HG02763 (cell line): ENCODE data around the gene HEMK1.

ENCODE experiments used
- ATAC-seq: cut with Tn5 transposase; IDR thresholded peaks from one replicate; pipeline ENCODE4 v1.9.1; 2021; ENCODE audit warnings: mild to moderate bottlenecking, moderate library complexity; ENCODE audit not compliant: unreplicated experiment

The HEMK1 gene

DNA sequence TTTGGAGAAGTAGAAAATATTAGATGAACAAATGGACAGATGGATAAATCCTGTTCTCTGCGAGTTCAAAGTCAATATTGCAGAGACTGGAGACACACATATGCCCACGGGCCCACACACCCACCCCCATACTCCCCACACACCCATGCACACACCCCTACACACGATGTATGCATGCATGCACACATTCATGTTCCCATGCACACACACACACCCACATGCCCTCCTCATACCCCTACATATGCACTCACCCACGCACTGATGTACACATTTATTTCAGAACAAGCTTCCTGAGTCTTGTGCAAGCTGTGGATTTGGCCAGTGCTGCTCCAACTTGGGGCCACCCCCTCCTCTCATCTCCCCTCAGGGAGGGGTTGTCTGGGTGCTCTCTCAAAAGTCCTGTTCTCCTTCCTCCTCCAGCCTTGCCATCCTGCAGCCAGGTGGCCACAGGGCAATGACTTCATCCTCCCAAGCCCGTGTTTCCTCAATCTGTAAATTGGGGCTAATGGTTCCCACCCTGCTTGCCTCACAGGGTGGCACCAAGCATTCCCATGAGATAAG lies 64.0 kb downstream of the HEMK1 start:
- ATAC-seq: no peak

GRCh38 chr3:50635066-50635465 lies 65.7 kb downstream of the HEMK1 start:
- no peak for ATAC-seq

- ATAC-seq: no peak
Observed at GRCh38 chr3:50637011-50637410, 67.7 kb downstream of the HEMK1 start.

- no peak for ATAC-seq
Observed at GRCh38 chr3:50637945-50638344, 68.6 kb downstream of the HEMK1 start.

GRCh38 chr3:50639055-50639494 lies 69.8 kb downstream of the HEMK1 start:
- ATAC-seq: no peak

DNA sequence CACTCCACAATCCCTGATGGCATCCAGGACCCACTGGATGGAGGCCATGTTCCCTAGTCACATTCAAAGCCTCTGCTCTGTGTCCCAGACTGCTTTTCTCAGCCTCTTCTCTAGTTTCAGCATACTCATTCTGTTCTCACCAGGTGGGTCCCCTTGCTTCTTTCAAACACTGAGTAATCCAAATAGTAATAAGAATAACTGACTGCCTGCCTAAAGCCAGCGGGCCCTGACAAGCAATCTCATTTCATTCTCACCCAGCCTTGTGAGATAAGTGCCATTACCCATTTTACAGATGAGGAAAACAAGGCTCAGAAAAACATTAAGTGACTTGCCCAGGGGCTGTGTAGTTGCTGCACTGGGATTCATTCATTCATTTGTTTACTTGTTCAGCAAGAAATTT lies 73.1 kb downstream of the HEMK1 start:
- ATAC-seq: no peak

DNA sequence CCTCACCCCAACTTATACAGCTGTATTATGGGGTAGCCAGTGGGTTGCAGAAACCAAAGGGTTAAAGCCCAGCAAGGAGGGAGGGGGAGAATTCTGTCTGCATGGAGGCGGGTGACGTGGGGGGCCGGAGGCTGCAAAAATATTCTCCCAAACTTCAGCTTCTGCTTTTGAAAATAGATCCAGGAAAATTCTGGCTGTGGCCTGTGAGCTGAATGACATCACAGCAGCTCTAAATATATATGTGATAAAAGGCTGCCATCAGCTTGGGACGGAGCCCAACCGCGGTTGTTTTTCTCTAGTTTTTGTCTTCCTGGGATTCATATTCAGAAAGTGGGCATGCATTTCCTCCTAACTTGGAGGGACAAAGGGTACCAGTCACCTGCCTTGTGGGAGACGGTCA lies 75.2 kb downstream of the HEMK1 start:
- no peak for ATAC-seq

DNA sequence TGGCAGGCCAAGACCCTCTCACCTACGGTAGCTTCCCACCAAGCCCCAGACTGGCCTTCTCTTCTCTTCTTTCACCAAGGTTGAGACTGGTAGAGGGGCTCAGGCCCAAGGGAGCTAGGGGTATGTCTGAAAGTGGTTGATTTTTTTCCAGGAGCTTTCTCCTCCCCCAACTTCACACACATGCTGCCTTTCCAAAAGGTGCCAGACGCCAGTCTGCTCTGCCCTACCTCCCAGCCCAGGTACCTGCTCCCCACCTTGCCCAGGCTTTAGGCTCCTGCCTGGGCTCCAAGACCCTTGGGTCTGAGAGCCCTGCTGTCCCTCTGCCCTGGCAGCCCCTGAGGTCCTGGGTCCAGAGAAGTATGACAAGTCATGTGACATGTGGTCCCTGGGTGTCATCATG lies 76.1 kb downstream of the HEMK1 start:
- no peak for ATAC-seq
